Measurements from ENCODE around the gene MYO16.

MYO16 gene

GRCh38 chr13:108742701-108743451 is 113.5 kb downstream of the MYO16 start:
- Histone ChIP-seq H3K27me3 (no peaks in the 10 kb centered on the region), H3K36me3 (no peaks in the 10 kb centered on the region), H3K4me3 (no peak overlapping the region), H3K27ac (no peak overlapping the region), H3K9me3 (no peaks in the 10 kb centered on the region), H3K4me1 (no peaks in the 10 kb centered on the region)
- DNase-seq: no peak
- TF ChIP-seq CTCF (IDR thresholded peaks at IDR 0.05): no peak
- intact Hi-C loops (cut with DNase I; ENCODE audit: low total_unique reads): no loop called here

DNA sequence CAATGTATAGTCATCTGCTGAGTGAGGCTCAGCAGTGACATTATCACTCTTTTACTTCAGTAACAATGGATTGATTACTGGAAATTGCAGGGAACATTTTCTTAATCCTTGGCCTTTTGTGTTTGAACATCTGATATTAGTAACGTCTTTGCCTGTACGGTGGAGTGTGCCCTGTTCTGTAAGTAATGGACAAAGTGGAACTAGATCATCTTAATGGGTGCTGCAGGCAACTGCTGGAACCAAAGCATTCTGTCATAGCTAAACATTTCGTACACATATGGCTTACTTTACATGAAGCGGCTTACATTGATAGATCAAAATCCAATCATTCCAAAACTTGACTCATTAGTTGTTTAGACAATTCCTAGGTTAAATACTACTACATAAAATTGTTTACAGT is 114.1 kb downstream of the MYO16 start:
- no peak for DNase-seq
- TF ChIP-seq CTCF (IDR thresholded peaks at IDR 0.05): no peak
- H3K27ac ChIP-seq: no peak overlapping the region
- no peaks in the 10 kb centered on the region for H3K9me3 ChIP-seq
- intact Hi-C loops (cut with DNase I; ENCODE audit: low total_unique reads): no loop called here
- no peaks in the 10 kb centered on the region for H3K4me1 ChIP-seq
- no peak overlapping the region for H3K4me3 ChIP-seq
- H3K27me3 ChIP-seq: no peaks in the 10 kb centered on the region
- no peaks in the 10 kb centered on the region for H3K36me3 ChIP-seq

DNA sequence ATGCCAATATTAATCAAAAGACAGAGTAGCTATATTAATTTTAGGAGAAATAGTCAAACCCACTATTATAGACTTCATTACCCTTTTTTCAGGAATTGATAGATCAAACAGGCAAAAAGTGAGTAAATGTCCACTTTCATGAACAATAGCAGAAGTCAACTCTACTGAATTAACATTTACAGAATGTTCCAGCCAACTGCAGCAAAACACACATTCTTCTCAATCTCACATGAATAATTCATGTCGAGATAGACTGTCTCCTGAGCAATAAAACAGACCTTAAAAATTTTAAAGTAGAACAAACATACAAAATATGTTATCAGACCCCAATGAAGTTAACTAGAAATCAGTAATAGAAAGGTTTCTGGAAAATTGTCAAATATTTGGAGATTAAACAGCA is 118.4 kb downstream of the MYO16 start:
- TF ChIP-seq CTCF (IDR thresholded peaks at IDR 0.05): no peak
- Histone ChIP-seq H3K36me3 (no peaks in the 10 kb centered on the region), H3K27ac (no peak overlapping the region), H3K27me3 (no peaks in the 10 kb centered on the region), H3K4me3 (no peak overlapping the region), H3K4me1 (no peaks in the 10 kb centered on the region), H3K9me3 (no peaks in the 10 kb centered on the region)
- intact Hi-C loops (cut with DNase I; ENCODE audit: low total_unique reads): no loop called here
- DNase-seq: no peak

- no peaks in the 10 kb centered on the region for H3K36me3 ChIP-seq
- TF ChIP-seq CTCF (IDR thresholded peaks at IDR 0.05): no peak
- no peaks in the 10 kb centered on the region for H3K27me3 ChIP-seq
- no peaks in the 10 kb centered on the region for H3K4me1 ChIP-seq
- H3K27ac ChIP-seq: no peak overlapping the region
- H3K4me3 ChIP-seq: no peak overlapping the region
- no peak for DNase-seq
- H3K9me3 ChIP-seq: no peaks in the 10 kb centered on the region
- intact Hi-C loops (cut with DNase I; ENCODE audit: low total_unique reads): no loop called here
Observed at GRCh38 chr13:108752276-108752675, 122.9 kb downstream of the MYO16 start.

GRCh38 chr13:108755083-108755482 is 125.7 kb downstream of the MYO16 start:
- intact Hi-C loops (cut with DNase I; ENCODE audit: low total_unique reads): no loop called here
- Histone ChIP-seq H3K27ac (no peak overlapping the region), H3K4me3 (no peak overlapping the region), H3K36me3 (no peaks in the 10 kb centered on the region), H3K9me3 (no peaks in the 10 kb centered on the region), H3K4me1 (no peaks in the 10 kb centered on the region), H3K27me3 (no peaks in the 10 kb centered on the region)
- DNase-seq: no peak
- TF ChIP-seq CTCF (IDR thresholded peaks at IDR 0.05): no peak

GRCh38 chr13:108760129-108760528 is 130.7 kb downstream of the MYO16 start:
- Histone ChIP-seq H3K36me3 (no peaks in the 10 kb centered on the region), H3K4me3 (no peak overlapping the region), H3K4me1 (no peaks in the 10 kb centered on the region), H3K27ac (no peak overlapping the region), H3K9me3 (no peaks in the 10 kb centered on the region), H3K27me3 (no peaks in the 10 kb centered on the region)
- intact Hi-C loops (cut with DNase I; ENCODE audit: low total_unique reads): no loop called here
- no peak for TF ChIP-seq CTCF (IDR thresholded peaks at IDR 0.05)
- no peak for DNase-seq
